ENCODE measurements around the gene CGB8. TPM values are rescaled to one million over a fixed set of nuclear protein-coding genes. Genes with fewer than 3 reads are reported as not detected.

The CGB8 gene
- total and polyA plus RNA-seq, 2 of the 8 experiments (the other 6 are each of a cell fraction or from before 2014, with no cell fraction given), result 0.09 TPM; not detected in 1

DNA sequence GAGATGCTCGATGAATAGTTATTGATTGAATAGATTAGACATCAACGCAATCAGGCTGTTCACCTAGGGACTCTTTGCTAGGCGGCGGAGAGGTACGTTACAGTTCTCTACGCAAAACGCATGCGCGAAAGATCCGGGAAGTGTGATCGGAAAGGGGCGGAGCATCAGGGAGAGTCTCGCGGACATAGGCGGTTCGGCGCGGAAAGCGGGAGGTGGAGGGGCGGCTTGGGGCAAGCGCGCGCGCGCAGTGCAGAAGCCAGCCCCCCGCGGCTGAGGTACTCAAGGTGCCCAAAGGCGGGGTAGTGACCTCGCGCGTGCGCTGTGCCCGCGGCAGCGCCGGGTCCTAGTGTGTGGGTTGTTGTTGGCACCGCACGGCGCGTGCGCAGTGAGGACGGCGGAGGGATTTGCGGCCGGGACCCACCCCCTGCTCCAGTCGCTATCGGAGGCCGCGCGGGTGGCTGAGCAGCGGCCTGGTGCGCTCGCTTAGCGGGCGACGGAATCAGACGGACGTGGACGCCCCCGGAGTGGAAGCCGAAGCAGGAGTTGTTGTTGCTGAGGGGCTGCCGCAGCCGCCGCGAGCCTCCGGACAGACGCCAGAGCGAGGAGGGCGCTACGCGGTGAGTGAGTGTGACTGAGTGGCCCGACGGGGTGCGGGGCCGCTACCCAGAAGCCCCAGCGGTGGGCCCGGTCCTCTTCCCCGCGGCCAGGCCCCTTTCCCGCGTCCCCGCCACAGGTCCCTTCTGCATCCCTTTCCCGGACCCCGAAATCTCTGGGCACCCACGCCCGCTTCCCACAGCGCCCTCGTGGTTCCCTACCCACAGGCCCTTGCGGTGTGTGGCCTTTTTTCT lies 36.3 kb upstream of the CGB8 start, which contains the start of gene SNRNP70 (continued):
- TF ChIP-seq BCL11A (IDR thresholded peaks at IDR 0.05; ENCODE audit: low read depth in 2 of 2, low read length in 2 of 2) (no peak), ASH2L (IDR thresholded peaks at IDR 0.05; ENCODE audit: low read length) (peak; percentile 88), CEBPB (IDR thresholded peaks at IDR 0.05; ENCODE audit: low read depth, low read length) (no peak), BRCA1 (IDR thresholded peaks at IDR 0.05; ENCODE audit: low read depth, low read length) (peak; percentile 76), POLR2A (IDR thresholded peaks at IDR 0.05; ENCODE audit: control extremely low read depth in 1 of 2, low read depth in 2 of 2, low read length in 2 of 2) (peak; percentile 97 to 98), YY1 (IDR thresholded peaks at IDR 0.05; ENCODE audit: low read depth, low read length) (no peak), EP300 (IDR thresholded peaks at IDR 0.05; ENCODE audit: borderline replicate concordance in 1 of 2, low read depth in 2 of 2, low read length in 2 of 2) (no peak; a peak in 1 of 3 replicates), NANOG (IDR thresholded peaks at IDR 0.05; ENCODE audit: insufficient read depth, low read depth, low read length, poor library complexity, severe bottlenecking) (peak; percentile 84), CHD7 (IDR thresholded peaks at IDR 0.05; ENCODE audit: insufficient replicate concordance, low read length) (no peak), JUND (IDR thresholded peaks at IDR 0.05; ENCODE audit: low read length) (no peak)

Measured in H1 (cell line).